Hepatocyte (in vitro differentiated cells): ENCODE measurements around the gene ENDOD1.

Experiments used
- CTCF ChIP-seq: fragments of 200-600 bp; sonication (generic); IDR thresholded peaks from 2 replicates; pipeline ENCODE4 v1.5.1; 2016; ENCODE audit warnings: antibody characterized with exemption, mild to moderate bottlenecking; ENCODE audit not compliant: poor library complexity
- EZH2phosphoT487 ChIP-seq: fragments of 200-600 bp; sonication (generic); IDR thresholded peaks from one replicate; pipeline ENCODE4 v1.6.1; 2018; ENCODE audit warnings: antibody characterized with exemption, mild to moderate bottlenecking, low read depth, moderate library complexity; ENCODE audit not compliant: unreplicated experiment, severe bottlenecking

- TF ChIP-seq EZH2phosphoT487: no peak
- no peak for TF ChIP-seq CTCF
These were observed 45.5 kb downstream of the ENDOD1 start for GRCh38 chr11:95135155-95135554.
